CD4-positive, CD25-positive, alpha-beta regulatory T cell (primary cell): ENCODE data around the gene SYNJ1. TPM values are rescaled to one million over a fixed set of nuclear protein-coding genes. Genes with fewer than 3 reads are reported as not detected.

ENCODE experiments used
- ATAC-seq, 2 donors: fragments of 150-1000 bp; cut with Tn5 transposase; one replicate each; pipeline ENCODE4 v1.10.0; 2021; ENCODE audit warnings: low read depth in 2 of 2, moderate number of reproducible peaks in 2 of 2, moderate library complexity in 1 of 2
- DNase-seq, 3 donors: peaks; one replicate each; pipeline versions ENCODE4 v3.0.0 to v3.0.0-alpha.2; 2012 to 2022; ENCODE audit warnings: mixed read lengths in 1 of 3
- H3K27ac ChIP-seq: one replicate; pipeline ENCODE4 v1.7.0; 2013; ENCODE audit warnings: mild to moderate bottlenecking, low read length; ENCODE audit not compliant: insufficient read depth, poor library complexity, severe bottlenecking
- H3K27me3 ChIP-seq: one replicate; pipeline ENCODE4 v1.7.0; 2013; ENCODE audit warnings: low read length; ENCODE audit not compliant: control insufficient read depth, insufficient read depth
- H3K36me3 ChIP-seq: one replicate; pipeline ENCODE4 v1.7.0; 2013; ENCODE audit warnings: mild to moderate bottlenecking, low read length, moderate library complexity; ENCODE audit not compliant: control insufficient read depth, insufficient read depth
- H3K4me1 ChIP-seq: 2 replicates; pipeline ENCODE4 v1.7.0; 2013; ENCODE audit warnings: mild to moderate bottlenecking, low read length; ENCODE audit not compliant: insufficient read depth, control insufficient read depth, poor library complexity, severe bottlenecking
- H3K4me3 ChIP-seq: one replicate; pipeline ENCODE4 v1.7.0; 2013; ENCODE audit warnings: low read depth, mild to moderate bottlenecking, low read length, moderate library complexity
- H3K9me3 ChIP-seq, 2 experiments: 1 replicate in 1 of 2; 2 replicates in 1 of 2; pipeline ENCODE4 v1.7.0; 2013; ENCODE audit warnings: low read length in 2 of 2, mild to moderate bottlenecking in 1 of 2, moderate library complexity in 1 of 2; ENCODE audit not compliant: control insufficient read depth in 2 of 2
- H3K27ac Mint-ChIP-seq, 3 donors: one replicate each; pipeline ENCODE4 v1.8.0; 2020 to 2022; ENCODE audit warnings: mild to moderate bottlenecking in 3 of 3, mixed read lengths in 3 of 3, moderate library complexity in 2 of 3
- H3K27me3 Mint-ChIP-seq: one replicate; pipeline ENCODE4 v1.8.0; 2022; ENCODE audit warnings: mild to moderate bottlenecking, mixed read lengths
- H3K36me3 Mint-ChIP-seq: one replicate; pipeline ENCODE4 v1.8.0; 2020; ENCODE audit warnings: mixed read lengths
- H3K4me1 Mint-ChIP-seq, 4 donors: one replicate each; pipeline ENCODE4 v1.8.0; 2020 to 2022; ENCODE audit warnings: mixed read lengths in 4 of 4, mild to moderate bottlenecking in 1 of 4
- H3K4me3 Mint-ChIP-seq, 4 donors: one replicate each; pipeline ENCODE4 v1.8.0; 2020 to 2022; ENCODE audit warnings: mild to moderate bottlenecking in 4 of 4, mixed read lengths in 4 of 4, moderate library complexity in 3 of 4
- H3K9me3 Mint-ChIP-seq, 7 donors: one replicate each; pipeline ENCODE4 v1.8.0; 2020 to 2022; ENCODE audit warnings: mixed read lengths in 7 of 7, mild to moderate bottlenecking in 3 of 7, moderate library complexity in 2 of 7
- polyA plus RNA-seq, 4 donors: library from polyadenylated mRNA; unstranded; fragments of 300-500 nt; fragmentation: Illumina TruSeq; gene quantifications; one replicate each; pipeline ENCODE4 v1.2.3, GENCODE V29; 2021
- total RNA-seq: library from RNA; stranded (reverse); gene quantifications from one replicate; pipeline ENCODE4 v1.2.3, GENCODE V29; 2022

The SYNJ1 gene
- total and polyA plus RNA-seq, 5 donors from 2014 or later, result 4.4 to 25.6 (median 6.4) TPM

GRCh38 chr21:32595431-32595830, 132.4 kb downstream of the SYNJ1 start:
- H3K4me1 Mint-ChIP-seq, result peaks cover 0 to 5% (median under 1%) of the 10 kb centered on the region in 4 donors
- DNase-seq, result no peak
- no peaks in the 10 kb centered on the region for H3K9me3 ChIP-seq
- no peak overlapping the region for H3K4me3 ChIP-seq
- H3K4me1 ChIP-seq, result no peaks in the 10 kb centered on the region
- H3K9me3 Mint-ChIP-seq, result no peaks in the 10 kb centered on the region
- no peak overlapping the region for H3K4me3 Mint-ChIP-seq
- no peak overlapping the region for H3K27ac Mint-ChIP-seq
- ATAC-seq, result no peak
- no peak overlapping the region for H3K27ac ChIP-seq
- no peaks in the 10 kb centered on the region for H3K27me3 Mint-ChIP-seq
- no peaks in the 10 kb centered on the region for H3K27me3 ChIP-seq
- H3K36me3 ChIP-seq, result peaks cover 14% of the 10 kb centered on the region
- H3K36me3 Mint-ChIP-seq, result peaks cover 7% of the 10 kb centered on the region

- Histone ChIP-seq H3K27me3 (no peaks in the 10 kb centered on the region), H3K4me3 (no peak overlapping the region), H3K36me3 (peaks cover 2% of the 10 kb centered on the region), H3K9me3 (no peaks in the 10 kb centered on the region), H3K4me1 (no peaks in the 10 kb centered on the region), H3K27ac (no peak overlapping the region)
- no peaks in the 10 kb centered on the region for H3K27me3 Mint-ChIP-seq
- peaks cover 7% of the 10 kb centered on the region for H3K36me3 Mint-ChIP-seq
- H3K27ac Mint-ChIP-seq, result no peak overlapping the region
- ATAC-seq (no peak), DNase-seq (no peak)
- no peaks in the 10 kb centered on the region for H3K9me3 Mint-ChIP-seq
- peaks cover 0 to 5% (median under 1%) of the 10 kb centered on the region in 4 donors for H3K4me1 Mint-ChIP-seq
- no peak overlapping the region for H3K4me3 Mint-ChIP-seq
These were observed 134.1 kb downstream of the SYNJ1 start for GRCh38 chr21:32593690-32594089.

DNA sequence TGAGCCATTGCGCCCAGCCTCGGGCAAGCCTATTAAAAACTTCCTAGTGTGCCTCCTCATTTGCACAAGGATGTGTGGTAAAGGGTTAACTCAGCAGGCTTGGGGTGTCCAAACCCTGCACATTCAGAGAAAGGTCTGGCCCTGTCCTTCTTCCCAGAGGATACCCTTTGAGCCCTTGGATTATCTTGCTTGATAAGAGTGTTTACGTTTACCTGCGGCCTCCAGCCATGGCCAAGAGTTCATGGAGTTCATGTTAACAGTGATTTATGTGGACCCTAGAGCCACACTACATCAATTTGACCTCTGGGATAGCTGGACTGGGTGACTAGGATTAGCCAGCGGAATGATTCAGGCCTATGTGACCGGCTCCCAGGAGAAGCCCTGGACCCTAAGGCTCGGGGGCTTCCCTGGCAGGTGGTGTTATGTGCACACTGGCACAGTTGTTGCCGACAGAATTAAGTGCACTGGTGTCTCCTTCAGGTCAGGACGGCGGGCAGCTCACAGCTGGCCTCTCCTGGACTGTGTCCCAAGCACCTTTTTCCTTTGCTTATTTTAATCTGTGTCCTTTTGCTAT, 134.8 kb downstream of the SYNJ1 start:
- Histone ChIP-seq H3K27me3 (no peaks in the 10 kb centered on the region), H3K36me3 (peaks cover 2% of the 10 kb centered on the region), H3K9me3 (no peaks in the 10 kb centered on the region), H3K4me1 (no peaks in the 10 kb centered on the region), H3K27ac (no peak overlapping the region), H3K4me3 (no peak overlapping the region)
- Mint-ChIP-seq H3K4me3 (no peak overlapping the region), H3K27ac (no peak overlapping the region), H3K4me1 (peaks cover 0 to 5% (median under 1%) of the 10 kb centered on the region in 4 donors), H3K36me3 (peaks cover 7% of the 10 kb centered on the region), H3K27me3 (no peaks in the 10 kb centered on the region), H3K9me3 (no peaks in the 10 kb centered on the region)
- DNase-seq (no peak), ATAC-seq (no peak)

- Mint-ChIP-seq H3K36me3 (no peaks in the 10 kb centered on the region), H3K4me1 (no peaks in the 10 kb centered on the region), H3K27me3 (no peaks in the 10 kb centered on the region), H3K27ac (no peak overlapping the region), H3K4me3 (no peak overlapping the region), H3K9me3 (no peaks in the 10 kb centered on the region)
- no peaks in the 10 kb centered on the region for H3K36me3 ChIP-seq
- no peaks in the 10 kb centered on the region for H3K4me1 ChIP-seq
- H3K27me3 ChIP-seq, result no peaks in the 10 kb centered on the region
- H3K9me3 ChIP-seq, result no peaks in the 10 kb centered on the region
- ATAC-seq, result no peak
- H3K4me3 ChIP-seq, result no peak overlapping the region
- no peak for DNase-seq
- H3K27ac ChIP-seq, result no peak overlapping the region
These were observed 137.7 kb downstream of the SYNJ1 start for GRCh38 chr21:32590130-32590529.

DNA sequence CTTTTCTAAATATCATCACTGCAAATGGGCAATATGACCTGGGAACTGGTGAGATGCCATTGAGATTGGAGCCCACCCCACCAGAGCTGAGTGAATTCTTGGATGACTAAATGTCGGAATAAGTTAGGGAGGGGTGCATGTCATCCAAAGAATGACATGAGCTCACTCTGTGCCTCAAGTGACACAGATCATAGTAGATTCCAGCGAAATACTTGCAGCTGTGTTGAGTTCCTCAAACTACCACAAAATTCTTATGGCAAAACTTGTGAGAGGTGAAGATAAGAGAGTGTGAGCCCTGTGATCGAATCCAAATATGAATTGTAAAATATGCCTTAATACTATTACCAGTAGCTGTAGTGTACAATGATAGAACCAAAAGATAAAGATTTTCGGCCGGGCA, 140.2 kb downstream of the SYNJ1 start:
- no peak overlapping the region for H3K27ac ChIP-seq
- ATAC-seq, result no peak

DNA sequence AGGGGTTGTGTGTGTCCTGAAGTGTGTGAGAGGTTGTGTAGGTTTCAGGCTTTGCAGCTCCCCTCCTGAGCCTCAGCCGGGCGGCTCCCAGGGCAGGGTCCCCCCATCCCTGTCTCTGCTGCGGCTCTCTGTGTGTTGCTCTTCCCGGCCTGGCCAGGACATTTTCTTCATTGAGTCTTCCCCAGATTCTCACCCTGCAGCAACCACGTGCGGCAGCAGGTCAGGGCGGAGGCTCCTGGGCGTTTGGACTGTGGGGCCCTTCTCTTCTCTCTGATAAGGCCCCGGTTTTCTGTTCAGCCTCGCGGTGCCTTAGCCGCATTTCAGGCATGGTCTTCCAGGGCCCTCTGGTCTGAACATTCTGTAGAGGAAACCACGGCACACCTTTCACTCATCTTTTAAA, 140.7 kb downstream of the SYNJ1 start:
- Histone ChIP-seq H3K4me1 (no peaks in the 10 kb centered on the region), H3K27me3 (no peaks in the 10 kb centered on the region), H3K27ac (no peak overlapping the region), H3K4me3 (no peak overlapping the region), H3K36me3 (no peaks in the 10 kb centered on the region), H3K9me3 (no peaks in the 10 kb centered on the region)
- DNase-seq, result no peak
- Mint-ChIP-seq H3K9me3 (no peaks in the 10 kb centered on the region), H3K4me3 (no peak overlapping the region), H3K36me3 (no peaks in the 10 kb centered on the region), H3K27ac (no peak overlapping the region), H3K27me3 (no peaks in the 10 kb centered on the region), H3K4me1 (peaks cover 0 to 5% (median 0%) of the 10 kb centered on the region in 4 donors)
- no peak for ATAC-seq

More for the DNA sequence above, 140.2 kb downstream of the SYNJ1 start:
- Histone ChIP-seq H3K4me3 (no peak overlapping the region), H3K36me3 (no peaks in the 10 kb centered on the region), H3K27me3 (no peaks in the 10 kb centered on the region), H3K9me3 (no peaks in the 10 kb centered on the region), H3K4me1 (no peaks in the 10 kb centered on the region)
- no peak for DNase-seq
- Mint-ChIP-seq H3K4me1 (peaks cover 0 to 5% (median 0%) of the 10 kb centered on the region in 4 donors), H3K4me3 (no peak overlapping the region), H3K27ac (no peak overlapping the region), H3K9me3 (no peaks in the 10 kb centered on the region), H3K27me3 (no peaks in the 10 kb centered on the region), H3K36me3 (no peaks in the 10 kb centered on the region)

- Mint-ChIP-seq H3K36me3 (no peaks in the 10 kb centered on the region), H3K27me3 (peaks cover 5% of the 10 kb centered on the region), H3K27ac (no peak overlapping the region), H3K9me3 (no peaks in the 10 kb centered on the region), H3K4me3 (no peak overlapping the region), H3K4me1 (peaks cover 0 to 5% (median 0%) of the 10 kb centered on the region in 4 donors)
- no peak for DNase-seq
- H3K4me1 ChIP-seq, result no peaks in the 10 kb centered on the region
- H3K36me3 ChIP-seq, result no peaks in the 10 kb centered on the region
- no peak for ATAC-seq
- H3K27ac ChIP-seq, result no peak overlapping the region
- H3K27me3 ChIP-seq, result no peaks in the 10 kb centered on the region
- no peaks in the 10 kb centered on the region for H3K9me3 ChIP-seq
- H3K4me3 ChIP-seq, result no peak overlapping the region
These were observed 141.8 kb downstream of the SYNJ1 start for GRCh38 chr21:32585970-32586369.

GRCh38 chr21:32585042-32585710, 142.6 kb downstream of the SYNJ1 start, which contains the start of gene TCP10L:
Gene TCP10L, minus strand, starts transcription at chr21:32585523. Its CDS starts 1,219 bp downstream, at chr21:32584304.
- Mint-ChIP-seq H3K4me3 (no peak within 1 kb of the TSS), H3K36me3 (no peaks in the 10 kb centered on the region), H3K27me3 (peaks cover 5% of the 10 kb centered on the region), H3K9me3 (no peaks in the 10 kb centered on the region), H3K27ac (peak within 1 kb of the TSS in 1 of 3 donors; percentile 28), H3K4me1 (peaks cover 0 to 5% (median 0%) of the 10 kb centered on the region in 4 donors)
- DNase-seq, result no peak
- ATAC-seq, result no peak
- Histone ChIP-seq H3K27ac (no peak within 1 kb of the TSS), H3K36me3 (no peaks in the 10 kb centered on the region), H3K27me3 (no peaks in the 10 kb centered on the region), H3K4me3 (no peak within 1 kb of the TSS), H3K4me1 (no peaks in the 10 kb centered on the region), H3K9me3 (no peaks in the 10 kb centered on the region)
